ENCODE data around the gene SELENON. TPM values are rescaled to one million over a fixed set of nuclear protein-coding genes. Genes with fewer than 3 reads are reported as not detected.

Gene SELENON
- total and polyA plus RNA-seq, 2 of the 13 experiments (the other 11 are each of a cell fraction or from before 2014, with no cell fraction given), result 3.8 to 8.0 TPM

DNA sequence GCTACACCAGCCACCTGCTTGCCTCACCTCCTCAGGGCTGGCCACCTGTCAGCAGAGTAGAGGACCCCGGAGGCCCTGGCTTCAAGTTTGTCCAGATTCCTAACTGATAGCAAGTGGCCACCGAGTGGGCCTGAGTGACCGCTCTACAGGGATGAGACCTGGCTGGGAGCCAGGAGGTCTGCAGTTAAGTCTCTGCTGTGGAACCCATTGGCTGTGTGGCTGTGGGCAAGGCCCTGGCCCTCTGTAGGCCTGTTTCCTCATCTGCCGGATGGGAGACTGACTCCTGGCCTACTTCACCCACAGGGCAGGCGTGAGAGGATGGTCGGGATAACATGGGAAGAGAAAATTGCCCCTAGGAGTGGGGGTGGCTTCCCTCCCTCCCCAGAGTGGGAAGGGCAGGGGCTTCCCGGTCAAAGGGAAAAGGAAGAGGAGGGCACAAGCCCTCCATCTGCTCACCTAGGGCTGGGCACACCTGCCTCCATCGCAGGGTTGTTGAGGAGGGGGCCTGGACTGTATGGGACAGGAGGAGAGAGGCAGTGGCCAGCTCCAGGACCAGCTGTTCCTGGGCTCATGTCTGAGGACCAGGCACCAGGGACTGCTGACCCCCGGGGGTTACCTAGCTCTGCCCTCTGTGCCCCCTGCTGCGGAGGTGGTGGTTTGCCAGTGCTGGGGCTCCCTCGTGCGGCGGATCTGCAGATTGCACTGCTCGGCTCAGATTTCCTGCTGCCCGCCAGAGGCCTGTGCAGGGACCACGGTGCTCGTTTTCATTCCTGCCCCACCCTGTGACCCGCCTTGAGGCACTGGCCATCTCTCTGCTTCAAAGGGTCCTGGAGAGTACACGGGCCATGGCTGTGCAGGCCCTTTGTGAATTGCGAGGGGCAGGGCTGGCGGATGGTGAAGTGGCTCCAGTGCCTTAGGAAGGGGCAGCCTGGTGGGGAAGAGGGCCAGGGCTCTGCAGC lies 10.6 kb downstream of the SELENON start (continued):
- TF ChIP-seq, protein P1, sequence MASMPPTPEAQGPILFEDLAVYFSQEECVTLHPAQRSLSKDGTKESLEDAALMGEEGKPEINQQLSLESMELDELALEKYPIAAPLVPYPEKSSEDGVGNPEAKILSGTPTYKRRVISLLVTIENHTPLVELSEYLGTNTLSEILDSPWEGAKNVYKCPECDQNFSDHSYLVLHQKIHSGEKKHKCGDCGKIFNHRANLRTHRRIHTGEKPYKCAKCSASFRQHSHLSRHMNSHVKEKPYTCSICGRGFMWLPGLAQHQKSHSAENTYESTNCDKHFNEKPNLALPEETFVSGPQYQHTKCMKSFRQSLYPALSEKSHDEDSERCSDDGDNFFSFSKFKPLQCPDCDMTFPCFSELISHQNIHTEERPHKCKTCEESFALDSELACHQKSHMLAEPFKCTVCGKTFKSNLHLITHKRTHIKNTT (CRISPR knock-in tag; IDR thresholded peaks at IDR 0.05), result no peak
- TF ChIP-seq, protein P2, sequence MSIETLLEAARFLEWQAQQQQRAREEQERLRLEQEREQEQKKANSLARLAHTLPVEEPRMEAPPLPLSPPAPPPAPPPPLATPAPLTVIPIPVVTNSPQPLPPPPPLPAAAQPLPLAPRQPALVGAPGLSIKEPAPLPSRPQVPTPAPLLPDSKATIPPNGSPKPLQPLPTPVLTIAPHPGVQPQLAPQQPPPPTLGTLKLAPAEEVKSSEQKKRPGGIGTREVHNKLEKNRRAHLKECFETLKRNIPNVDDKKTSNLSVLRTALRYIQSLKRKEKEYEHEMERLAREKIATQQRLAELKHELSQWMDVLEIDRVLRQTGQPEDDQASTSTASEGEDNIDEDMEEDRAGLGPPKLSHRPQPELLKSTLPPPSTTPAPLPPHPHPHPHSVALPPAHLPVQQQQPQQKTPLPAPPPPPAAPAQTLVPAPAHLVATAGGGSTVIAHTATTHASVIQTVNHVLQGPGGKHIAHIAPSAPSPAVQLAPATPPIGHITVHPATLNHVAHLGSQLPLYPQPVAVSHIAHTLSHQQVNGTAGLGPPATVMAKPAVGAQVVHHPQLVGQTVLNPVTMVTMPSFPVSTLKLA (IDR thresholded peaks at IDR 0.05), result no peak
- no peak; the same call in 1 of the 2 replicates for TF ChIP-seq HNF4G (IDR thresholded peaks at IDR 0.05; ENCODE audit: borderline replicate concordance, low read depth, low read length)
- TF ChIP-seq HNF4G (CRISPR knock-in tag; IDR thresholded peaks at IDR 0.05; ENCODE audit: borderline replicate concordance, low read depth), result no peak
- TF ChIP-seq NR3C1 (CRISPR knock-in tag; IDR thresholded peaks at IDR 0.05), result no peak
- TF ChIP-seq ZNF10 (CRISPR knock-in tag; IDR thresholded peaks at IDR 0.05; ENCODE audit: borderline replicate concordance, low read depth), result no peak
- no peak for TF ChIP-seq ZNF510 (CRISPR knock-in tag; IDR thresholded peaks at IDR 0.05; ENCODE audit: low read depth)
- 0 out of 2 replicates have a peak, but pooled peaks have one; percentile 32 for TF ChIP-seq YEATS2 (CRISPR knock-in tag; IDR thresholded peaks at IDR 0.05; ENCODE audit: borderline replicate concordance)
- peak; percentile 22 for TF ChIP-seq YY1 (IDR thresholded peaks at IDR 0.05; ENCODE audit: insufficient read depth, insufficient replicate concordance, low read depth, low read length)
- no peak for TF ChIP-seq KAT8 (CRISPR knock-in tag; IDR thresholded peaks at IDR 0.05)
- TF ChIP-seq GATAD1 (CRISPR knock-in tag; IDR thresholded peaks at IDR 0.05), result no peak
- TF ChIP-seq, protein P3, sequence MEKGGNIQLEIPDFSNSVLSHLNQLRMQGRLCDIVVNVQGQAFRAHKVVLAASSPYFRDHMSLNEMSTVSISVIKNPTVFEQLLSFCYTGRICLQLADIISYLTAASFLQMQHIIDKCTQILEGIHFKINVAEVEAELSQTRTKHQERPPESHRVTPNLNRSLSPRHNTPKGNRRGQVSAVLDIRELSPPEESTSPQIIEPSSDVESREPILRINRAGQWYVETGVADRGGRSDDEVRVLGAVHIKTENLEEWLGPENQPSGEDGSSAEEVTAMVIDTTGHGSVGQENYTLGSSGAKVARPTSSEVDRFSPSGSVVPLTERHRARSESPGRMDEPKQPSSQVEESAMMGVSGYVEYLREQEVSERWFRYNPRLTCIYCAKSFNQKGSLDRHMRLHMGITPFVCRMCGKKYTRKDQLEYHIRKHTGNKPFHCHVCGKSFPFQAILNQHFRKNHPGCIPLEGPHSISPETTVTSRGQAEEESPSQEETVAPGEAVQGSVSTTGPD (CRISPR knock-in tag; IDR thresholded peaks at IDR 0.05), result no peak
- TF ChIP-seq AGO2 (optimal IDR thresholded peaks at IDR 0.05; ENCODE audit: low read depth, low read length), result peak; percentile 20
- TF ChIP-seq GLI4 (CRISPR knock-in tag; IDR thresholded peaks at IDR 0.05; ENCODE audit: borderline replicate concordance), result no peak
- TF ChIP-seq, protein P4, sequence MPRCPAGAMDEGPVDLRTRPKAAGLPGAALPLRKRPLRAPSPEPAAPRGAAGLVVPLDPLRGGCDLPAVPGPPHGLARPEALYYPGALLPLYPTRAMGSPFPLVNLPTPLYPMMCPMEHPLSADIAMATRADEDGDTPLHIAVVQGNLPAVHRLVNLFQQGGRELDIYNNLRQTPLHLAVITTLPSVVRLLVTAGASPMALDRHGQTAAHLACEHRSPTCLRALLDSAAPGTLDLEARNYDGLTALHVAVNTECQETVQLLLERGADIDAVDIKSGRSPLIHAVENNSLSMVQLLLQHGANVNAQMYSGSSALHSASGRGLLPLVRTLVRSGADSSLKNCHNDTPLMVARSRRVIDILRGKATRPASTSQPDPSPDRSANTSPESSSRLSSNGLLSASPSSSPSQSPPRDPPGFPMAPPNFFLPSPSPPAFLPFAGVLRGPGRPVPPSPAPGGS (CRISPR knock-in tag; IDR thresholded peaks at IDR 0.05), result peak; percentile 78; the same call in 1 of the 2 replicates
- no peak for TF ChIP-seq SIX1 (CRISPR knock-in tag; IDR thresholded peaks at IDR 0.05; ENCODE audit: borderline replicate concordance)
- peak; percentile 82 for TF ChIP-seq ZNF883 (CRISPR knock-in tag; IDR thresholded peaks at IDR 0.05; ENCODE audit: not compliant biosample characterization)
- TF ChIP-seq ZNF547 (CRISPR knock-in tag; IDR thresholded peaks at IDR 0.05), result 0 out of 2 replicates have a peak, but pooled peaks have one; percentile 55
- TF ChIP-seq FOXK2 (IDR thresholded peaks at IDR 0.05), result no peak
- TF ChIP-seq, protein P5, sequence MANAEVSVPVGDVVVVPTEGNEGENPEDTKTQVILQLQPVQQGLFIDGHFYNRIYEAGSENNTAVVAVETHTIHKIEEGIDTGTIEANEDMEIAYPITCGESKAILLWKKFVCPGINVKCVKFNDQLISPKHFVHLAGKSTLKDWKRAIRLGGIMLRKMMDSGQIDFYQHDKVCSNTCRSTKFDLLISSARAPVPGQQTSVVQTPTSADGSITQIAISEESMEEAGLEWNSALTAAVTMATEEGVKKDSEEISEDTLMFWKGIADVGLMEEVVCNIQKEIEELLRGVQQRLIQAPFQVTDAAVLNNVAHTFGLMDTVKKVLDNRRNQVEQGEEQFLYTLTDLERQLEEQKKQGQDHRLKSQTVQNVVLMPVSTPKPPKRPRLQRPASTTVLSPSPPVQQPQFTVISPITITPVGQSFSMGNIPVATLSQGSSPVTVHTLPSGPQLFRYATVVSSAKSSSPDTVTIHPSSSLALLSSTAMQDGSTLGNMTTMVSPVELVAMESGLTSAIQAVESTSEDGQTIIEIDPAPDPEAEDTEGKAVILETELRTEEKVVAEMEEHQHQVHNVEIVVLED (CRISPR knock-in tag; IDR thresholded peaks at IDR 0.05; ENCODE audit: borderline replicate concordance), result no peak
